HEK293T (cell line): Measurements from ENCODE around the gene RAB7B.
"Not testable (repeated sequence)": the region's sequence is repeated elsewhere in the genome, so short reads cannot be mapped to it uniquely, and the experiment has no call there.

Source experiments
- CTCF ChIA-PET: fragments of 350-600 bp; formaldehyde crosslinking; extraction: SDS; loops from one replicate; lab custom pipeline; 2021; ENCODE audit warnings: antibody characterized with exemption, inconsistent platforms; lab: Yijun Ruan, JAX
- POLR2A ChIA-PET: fragments of 350-600 bp; formaldehyde crosslinking; extraction: SDS; loops from one replicate; lab custom pipeline; 2020; ENCODE audit warnings: antibody characterized with exemption, inconsistent platforms; lab: Yijun Ruan, JAX
- DNase-seq: peaks from one replicate; pipeline ENCODE4 v3.0.0; 2012; ENCODE audit warnings: mixed read lengths; ENCODE audit errors: extremely low spot score
- ARNT ChIP-seq: fragments of 450-650 bp; IDR thresholded peaks from 2 replicates; pipeline ENCODE4 v1.6.1; 2017; ENCODE audit warnings: mild to moderate bottlenecking
- BHLHE40 ChIP-seq: fragments of 450-650 bp; IDR thresholded peaks from 2 replicates; pipeline ENCODE4 v1.6.1; 2016; ENCODE audit warnings: mild to moderate bottlenecking, moderate library complexity, borderline replicate concordance
- CTBP1 ChIP-seq: fragments of 450-650 bp; IDR thresholded peaks from 2 replicates; pipeline ENCODE4 v1.6.1; 2016; ENCODE audit warnings: borderline replicate concordance
- ELF4 ChIP-seq: fragments of 450-650 bp; IDR thresholded peaks from 2 replicates; pipeline ENCODE4 v1.6.1; 2017; ENCODE audit warnings: antibody characterized with exemption
- FOXA1 ChIP-seq: fragments of 450-650 bp; IDR thresholded peaks from 2 replicates; pipeline ENCODE4 v1.6.1; 2016; ENCODE audit warnings: mild to moderate bottlenecking
- FOXK2 ChIP-seq: fragments of 450-650 bp; IDR thresholded peaks from 2 replicates; pipeline ENCODE4 v1.6.1; 2016; ENCODE audit warnings: mild to moderate bottlenecking
- FOXM1 ChIP-seq: fragments of 450-650 bp; IDR thresholded peaks from 2 replicates; pipeline ENCODE4 v1.6.1; 2017; ENCODE audit warnings: mild to moderate bottlenecking, borderline replicate concordance
- HDGF ChIP-seq: fragments of 450-650 bp; IDR thresholded peaks from 2 replicates; pipeline ENCODE4 v1.6.1; 2017; ENCODE audit warnings: antibody characterized with exemption, borderline replicate concordance
- L3MBTL2 ChIP-seq: fragments of 450-650 bp; conservative IDR thresholded peaks from 2 replicates; pipeline ENCODE4 v1.6.1; 2016; ENCODE audit warnings: mild to moderate bottlenecking
- LEF1 ChIP-seq: fragments of 450-650 bp; IDR thresholded peaks from 2 replicates; pipeline ENCODE4 v1.6.1; 2017; ENCODE audit warnings: mild to moderate bottlenecking, borderline replicate concordance
- NFRKB ChIP-seq: fragments of 450-650 bp; IDR thresholded peaks from 2 replicates; pipeline ENCODE4 v1.6.1; 2016; ENCODE audit warnings: mild to moderate bottlenecking, moderate library complexity
- SP1 ChIP-seq: fragments of 450-650 bp; IDR thresholded peaks from 2 replicates; pipeline ENCODE4 v1.6.1; 2017
- SUZ12 ChIP-seq: fragments of 450-650 bp; IDR thresholded peaks from 2 replicates; pipeline ENCODE4 v1.6.1; 2016; ENCODE audit warnings: mild to moderate bottlenecking
- TARDBP ChIP-seq: fragments of 450-650 bp; IDR thresholded peaks from 2 replicates; pipeline ENCODE4 v1.6.1; 2016
- ZNF384 ChIP-seq: fragments of 450-650 bp; IDR thresholded peaks from 2 replicates; pipeline ENCODE4 v1.6.1; 2016
- TF ChIP-seq, protein P1 (sequence below): fragments of 450-650 bp; IDR thresholded peaks from 2 replicates; pipeline ENCODE4 v1.6.1; 2016

Gene RAB7B

DNA sequence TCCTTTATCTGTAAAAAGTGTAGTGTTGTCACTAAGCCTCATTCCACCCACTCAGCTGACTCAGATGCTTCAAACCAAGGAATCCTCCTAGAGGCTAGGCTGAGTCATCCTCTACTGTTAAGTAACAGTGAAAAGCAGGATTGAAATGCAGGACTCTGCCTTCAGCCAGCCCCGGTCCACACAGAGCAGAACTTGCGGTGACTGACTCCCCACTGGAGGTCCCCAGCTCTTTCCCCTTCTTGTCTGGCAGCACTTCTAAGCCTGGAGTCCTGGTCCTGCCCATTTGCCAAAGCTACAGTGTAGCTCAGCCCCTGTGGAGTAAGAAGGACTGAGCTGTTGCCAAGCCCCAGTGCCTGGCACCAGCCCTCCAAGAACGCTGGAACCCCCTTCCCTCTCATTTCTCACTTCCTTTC is 1.7 kb downstream of the RAB7B start:
- TF ChIP-seq TARDBP (no peak), SP1 (no peak)
- TF ChIP-seq, protein P1, sequence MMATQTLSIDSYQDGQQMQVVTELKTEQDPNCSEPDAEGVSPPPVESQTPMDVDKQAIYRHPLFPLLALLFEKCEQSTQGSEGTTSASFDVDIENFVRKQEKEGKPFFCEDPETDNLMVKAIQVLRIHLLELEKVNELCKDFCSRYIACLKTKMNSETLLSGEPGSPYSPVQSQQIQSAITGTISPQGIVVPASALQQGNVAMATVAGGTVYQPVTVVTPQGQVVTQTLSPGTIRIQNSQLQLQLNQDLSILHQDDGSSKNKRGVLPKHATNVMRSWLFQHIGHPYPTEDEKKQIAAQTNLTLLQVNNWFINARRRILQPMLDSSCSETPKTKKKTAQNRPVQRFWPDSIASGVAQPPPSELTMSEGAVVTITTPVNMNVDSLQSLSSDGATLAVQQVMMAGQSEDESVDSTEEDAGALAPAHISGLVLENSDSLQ = no peak
- no peak for DNase-seq
- ChIA-PET CTCF (no interaction called here), POLR2A (no interaction called here)

- POLR2A ChIA-PET = no interaction called here
- CTCF ChIA-PET = interaction anchor here (1.0 kb wide), 1 partner anchor 209 kb away, joined by 3 read pairs; no protein-coding TSS in a partner anchor
- TF ChIP-seq ZNF384 (no peak), L3MBTL2 (no peak), HDGF (no peak), NFRKB (no peak), TARDBP (no peak), ELF4 (no peak), SP1 (no peak), CTBP1 (no peak), SUZ12 (no peak), FOXM1 (no peak), BHLHE40 (no peak), FOXA1 (no peak), ARNT (no peak), FOXK2 (no peak), LEF1 (no peak)
- TF ChIP-seq, protein P1 = no peak
- no peak for DNase-seq
Observed at GRCh38 chr1:206000641-206001339, 2.4 kb downstream of the RAB7B start.

DNA sequence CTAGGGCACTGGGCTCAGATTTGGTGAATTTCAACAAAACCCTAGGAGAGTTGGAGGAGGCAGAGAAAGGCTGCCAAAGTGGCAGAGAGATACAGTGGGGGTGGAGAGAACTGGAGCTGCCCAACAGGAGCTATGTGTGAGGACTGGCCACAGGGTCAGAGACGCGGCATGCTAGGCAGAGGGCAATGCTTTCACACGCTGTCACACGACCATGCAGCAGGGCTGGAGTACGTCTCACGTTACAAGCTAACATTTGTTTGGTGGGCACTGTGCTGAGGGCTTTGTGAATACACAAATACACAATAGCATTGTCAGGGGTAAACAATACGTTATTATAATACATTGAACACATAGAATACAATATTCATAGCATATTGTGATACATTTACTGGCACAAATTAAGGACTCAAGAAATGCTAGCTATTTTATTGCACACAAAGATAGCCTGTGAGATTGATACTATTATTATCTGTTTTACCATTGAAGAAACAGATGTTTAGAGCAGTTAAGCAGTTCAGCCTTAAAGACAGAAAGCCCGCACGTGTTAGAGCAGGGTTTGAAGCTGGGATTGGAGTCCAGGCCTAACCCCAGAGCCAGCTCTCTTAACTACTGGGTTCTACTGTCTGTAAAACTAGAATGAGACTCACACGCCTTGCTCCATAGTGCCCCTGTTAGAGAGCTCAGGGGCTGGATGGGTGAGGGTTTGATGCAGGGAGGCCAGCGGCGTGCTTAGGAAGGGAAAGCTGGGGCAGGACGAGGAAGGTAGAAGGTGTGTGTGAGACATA is 4.5 kb downstream of the RAB7B start:
- CTCF ChIA-PET = interaction anchor here (0.7 to 2.2 kb wide), 4 partner anchors 15 to 104 kb away, joined by 3 to 7 read pairs (median 3); no protein-coding TSS in a partner anchor
- no peak for DNase-seq
- POLR2A ChIA-PET = no interaction called here
- no peak for TF ChIP-seq ARNT
- no peak for TF ChIP-seq NFRKB
- no peak for TF ChIP-seq L3MBTL2
- no peak for TF ChIP-seq SUZ12
- TF ChIP-seq TARDBP = no peak
- no peak for TF ChIP-seq FOXM1
- no peak for TF ChIP-seq ZNF384
- no peak for TF ChIP-seq FOXA1
- no peak for TF ChIP-seq BHLHE40

- POLR2A ChIA-PET, DNase-seq, CTCF ChIA-PET: not testable (repeated sequence)
Observed at GRCh38 chr1:205996641-205997040, 6.6 kb downstream of the RAB7B start.

DNA sequence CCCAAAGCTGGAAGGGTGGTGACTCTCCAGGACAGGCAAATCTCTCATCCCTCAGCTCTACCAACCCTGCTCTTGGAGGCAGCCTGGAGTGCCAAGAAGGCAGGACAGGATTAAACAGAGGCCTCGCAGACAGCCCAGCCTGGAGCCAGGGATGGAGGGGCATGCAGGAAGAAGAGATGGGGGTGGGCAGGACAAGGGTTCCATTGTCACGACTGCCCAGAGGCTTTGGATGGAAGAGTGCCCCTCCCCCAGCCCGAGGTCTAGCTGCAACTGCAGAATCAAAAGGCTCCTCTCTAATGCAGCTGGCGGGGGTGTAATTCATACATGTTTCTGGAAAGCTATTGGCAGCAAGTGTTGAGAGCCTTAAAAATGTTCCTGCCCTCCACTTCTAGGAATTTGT is 8.8 kb downstream of the RAB7B start:
- no peak for DNase-seq
- CTCF ChIA-PET = interaction anchor here (0.6 kb wide), 1 partner anchor 96 kb away, joined by 4 read pairs; no protein-coding TSS in a partner anchor
- POLR2A ChIA-PET = no interaction called here
- TF ChIP-seq, protein P1 = no peak
- TF ChIP-seq BHLHE40 (no peak), HDGF (no peak), NFRKB (no peak), ZNF384 (no peak), FOXM1 (no peak), FOXA1 (no peak), LEF1 (no peak), ARNT (no peak), CTBP1 (no peak), L3MBTL2 (no peak), TARDBP (no peak), SUZ12 (no peak)

GRCh38 chr1:205993068-205993467 is 10.1 kb downstream of the RAB7B start:
- ChIA-PET POLR2A (no interaction called here), CTCF (no interaction called here)
- DNase-seq = no peak
- TF ChIP-seq, protein P1 = no peak
- TF ChIP-seq BHLHE40 = no peak
- TF ChIP-seq NFRKB = no peak
- TF ChIP-seq FOXA1 = no peak
- TF ChIP-seq SP1 = no peak
- no peak for TF ChIP-seq FOXK2
- TF ChIP-seq ELF4 = no peak
- no peak for TF ChIP-seq CTBP1
- TF ChIP-seq FOXM1 = no peak
- TF ChIP-seq HDGF = no peak
- no peak for TF ChIP-seq LEF1
- no peak for TF ChIP-seq ZNF384
- no peak for TF ChIP-seq L3MBTL2
- TF ChIP-seq TARDBP = no peak
- no peak for TF ChIP-seq ARNT
- TF ChIP-seq SUZ12 = no peak
